ENCODE results near the gene DUSP10. TPM values are rescaled to one million over a fixed set of nuclear protein-coding genes. Genes with fewer than 3 reads are reported as not detected.

DUSP10 gene
- total RNA-seq, 1 experiment from 2014 or later = 1.7 TPM

- no peak for ATAC-seq
- Histone ChIP-seq H3K36me3 (ENCODE audit: control insufficient read depth in 1 of 2, insufficient read depth in 2 of 2, low read length in 2 of 2) (no peaks in the 10 kb centered on the region), H3K4me2 (ENCODE audit: low read length) (no peak overlapping the region), H3K4me3 (replicated peaks in 1 of 2; ENCODE audit: low read depth in 1 of 2, low read length in 2 of 2) (no peak overlapping the region), H3K27ac (ENCODE audit: low read depth, low read length) (no peak overlapping the region), H3K9me3 (ENCODE audit: control insufficient read depth in 1 of 2, insufficient read depth in 1 of 2, low read depth in 1 of 2, low read length in 2 of 2) (no peaks in the 10 kb centered on the region), H3K4me1 (ENCODE audit: control insufficient read depth in 1 of 2, insufficient read depth in 2 of 2, low read length in 2 of 2) (no peaks in the 10 kb centered on the region), H2AFZ (ENCODE audit: low read depth, low read length, poor library complexity, severe bottlenecking) (no peak overlapping the region), H3K27me3 (ENCODE audit: insufficient read depth, low read length) (no peaks in the 10 kb centered on the region), H4K20me1 (ENCODE audit: insufficient read depth) (no peaks in the 10 kb centered on the region), H3K9ac (ENCODE audit: low read length) (no peak overlapping the region), H3K79me2 (ENCODE audit: insufficient read depth, low read length) (no peaks in the 10 kb centered on the region), H3K9me2 (ENCODE audit: insufficient read depth) (no peaks in the 10 kb centered on the region)
- ChIA-PET POLR2A (no interaction called here), CTCF (no interaction called here), RAD21 (ENCODE audit: low non-redundant PET in 1 of 2, low total read pairs in 2 of 2, uncharacterized antibody in 2 of 2, unreplicated experiment in 2 of 2) (no interaction called here)
- TF ChIP-seq CTCF (IDR thresholded peaks at IDR 0.05 in 2 of 3, conservative IDR thresholded peaks at IDR 0.05 in 1 of 3; ENCODE audit: borderline replicate concordance in 1 of 3, insufficient read depth in 1 of 3, low read depth in 2 of 3, low read length in 2 of 3) = no peak
- TF ChIP-seq ZNF274 (IDR thresholded peaks at IDR 0.05; ENCODE audit: low read depth, low read length) = no peak
- TF ChIP-seq ZFX (IDR thresholded peaks at IDR 0.05) = no peak
- TF ChIP-seq, protein P1, sequence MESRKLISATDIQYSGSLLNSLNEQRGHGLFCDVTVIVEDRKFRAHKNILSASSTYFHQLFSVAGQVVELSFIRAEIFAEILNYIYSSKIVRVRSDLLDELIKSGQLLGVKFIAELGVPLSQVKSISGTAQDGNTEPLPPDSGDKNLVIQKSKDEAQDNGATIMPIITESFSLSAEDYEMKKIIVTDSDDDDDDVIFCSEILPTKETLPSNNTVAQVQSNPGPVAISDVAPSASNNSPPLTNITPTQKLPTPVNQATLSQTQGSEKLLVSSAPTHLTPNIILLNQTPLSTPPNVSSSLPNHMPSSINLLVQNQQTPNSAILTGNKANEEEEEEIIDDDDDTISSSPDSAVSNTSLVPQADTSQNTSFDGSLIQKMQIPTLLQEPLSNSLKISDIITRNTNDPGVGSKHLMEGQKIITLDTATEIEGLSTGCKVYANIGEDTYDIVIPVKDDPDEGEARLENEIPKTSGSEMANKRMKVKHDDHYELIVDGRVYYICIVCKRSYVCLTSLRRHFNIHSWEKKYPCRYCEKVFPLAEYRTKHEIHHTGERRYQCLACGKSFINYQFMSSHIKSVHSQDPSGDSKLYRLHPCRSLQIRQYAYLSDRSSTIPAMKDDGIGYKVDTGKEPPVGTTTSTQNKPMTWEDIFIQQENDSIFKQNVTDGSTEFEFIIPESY (IDR thresholded peaks at IDR 0.05; ENCODE audit: extremely low read depth, insufficient replicate concordance, low read length) = no peak
- TF ChIP-seq POLR2AphosphoS5 (IDR thresholded peaks at IDR 0.05; ENCODE audit: low read depth, low read length) = no peak
- TF ChIP-seq EZH2phosphoT487 (IDR thresholded peaks at IDR 0.05; ENCODE audit: borderline replicate concordance) = no peak
- no peak for TF ChIP-seq ELF1 (IDR thresholded peaks at IDR 0.05; ENCODE audit: borderline replicate concordance, low read depth)
- no peak for TF ChIP-seq RAD21 (IDR thresholded peaks at IDR 0.05; ENCODE audit: low read depth)
- no peak for TF ChIP-seq EGR1 (IDR thresholded peaks at IDR 0.05; ENCODE audit: low read depth)
- no peak for TF ChIP-seq EZH2 (IDR thresholded peaks at IDR 0.05)
- TF ChIP-seq CBX3 (IDR thresholded peaks at IDR 0.05; ENCODE audit: low read depth) = no peak
- no peak for TF ChIP-seq SP1 (IDR thresholded peaks at IDR 0.05; ENCODE audit: low read depth)
- TF ChIP-seq, protein P2, sequence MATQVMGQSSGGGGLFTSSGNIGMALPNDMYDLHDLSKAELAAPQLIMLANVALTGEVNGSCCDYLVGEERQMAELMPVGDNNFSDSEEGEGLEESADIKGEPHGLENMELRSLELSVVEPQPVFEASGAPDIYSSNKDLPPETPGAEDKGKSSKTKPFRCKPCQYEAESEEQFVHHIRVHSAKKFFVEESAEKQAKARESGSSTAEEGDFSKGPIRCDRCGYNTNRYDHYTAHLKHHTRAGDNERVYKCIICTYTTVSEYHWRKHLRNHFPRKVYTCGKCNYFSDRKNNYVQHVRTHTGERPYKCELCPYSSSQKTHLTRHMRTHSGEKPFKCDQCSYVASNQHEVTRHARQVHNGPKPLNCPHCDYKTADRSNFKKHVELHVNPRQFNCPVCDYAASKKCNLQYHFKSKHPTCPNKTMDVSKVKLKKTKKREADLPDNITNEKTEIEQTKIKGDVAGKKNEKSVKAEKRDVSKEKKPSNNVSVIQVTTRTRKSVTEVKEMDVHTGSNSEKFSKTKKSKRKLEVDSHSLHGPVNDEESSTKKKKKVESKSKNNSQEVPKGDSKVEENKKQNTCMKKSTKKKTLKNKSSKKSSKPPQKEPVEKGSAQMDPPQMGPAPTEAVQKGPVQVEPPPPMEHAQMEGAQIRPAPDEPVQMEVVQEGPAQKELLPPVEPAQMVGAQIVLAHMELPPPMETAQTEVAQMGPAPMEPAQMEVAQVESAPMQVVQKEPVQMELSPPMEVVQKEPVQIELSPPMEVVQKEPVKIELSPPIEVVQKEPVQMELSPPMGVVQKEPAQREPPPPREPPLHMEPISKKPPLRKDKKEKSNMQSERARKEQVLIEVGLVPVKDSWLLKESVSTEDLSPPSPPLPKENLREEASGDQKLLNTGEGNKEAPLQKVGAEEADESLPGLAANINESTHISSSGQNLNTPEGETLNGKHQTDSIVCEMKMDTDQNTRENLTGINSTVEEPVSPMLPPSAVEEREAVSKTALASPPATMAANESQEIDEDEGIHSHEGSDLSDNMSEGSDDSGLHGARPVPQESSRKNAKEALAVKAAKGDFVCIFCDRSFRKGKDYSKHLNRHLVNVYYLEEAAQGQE (IDR thresholded peaks at IDR 0.05; ENCODE audit: low read depth) = no peak
- no peak for TF ChIP-seq TCF7L2 (IDR thresholded peaks at IDR 0.05; ENCODE audit: borderline replicate concordance, extremely low read depth, insufficient read depth, insufficient read length)
- no TSS peak for BruUV-seq (replicated peaks)
- intact Hi-C loops (cut with micrococcal nuclease) = no loop called here
- DNase-seq (ENCODE audit: low read depth, low spot score) = no peak
These were observed 35.7 kb downstream of the DUSP10 start for GRCh38 chr1:221706191-221706590.

All from HCT116 (cell line).